D341Med (cell line): Measurements from ENCODE around the gene PROCA1.

Source experiments
- DNase-seq: peaks from one replicate; pipeline ENCODE4 v3.0.0; 2012; ENCODE audit warnings: low spot score

The PROCA1 gene, protein sequence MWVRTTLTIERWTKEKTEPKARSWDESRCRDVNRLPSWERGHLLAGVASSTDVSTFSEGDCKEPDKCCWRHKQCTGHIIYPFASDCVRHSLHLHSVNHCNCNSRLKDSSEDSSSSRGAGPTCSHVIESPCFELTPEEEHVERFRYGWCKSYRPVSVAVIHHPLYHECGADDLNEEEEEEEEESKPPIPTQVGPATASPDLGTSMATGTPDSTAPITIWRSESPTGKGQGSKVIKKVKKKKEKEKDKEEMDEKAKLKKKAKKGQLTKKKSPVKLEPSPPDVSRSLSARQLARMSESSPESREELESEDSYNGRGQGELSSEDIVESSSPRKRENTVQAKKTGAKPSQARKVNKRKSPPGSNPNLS

DNA sequence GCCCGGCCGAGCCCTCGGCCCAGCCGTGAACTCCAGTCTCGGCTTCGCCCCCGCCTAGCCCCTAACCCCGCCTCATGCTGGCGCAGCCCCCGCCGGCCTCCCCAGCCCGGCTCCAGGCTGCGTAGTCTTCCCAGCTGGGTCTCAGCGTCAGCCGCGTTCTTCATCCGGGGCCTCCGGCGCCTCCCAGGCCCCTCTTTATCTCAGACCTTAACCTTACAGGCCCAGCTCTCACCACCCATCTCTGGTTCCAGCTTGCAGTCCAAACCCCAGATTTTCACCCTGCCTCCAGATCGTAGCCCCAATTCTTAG lies at the start of gene PROCA1:
PROCA1 (minus strand) TSS at position 166 of the 309 bp plus-strand sequence. CDS start 228 bp downstream, outside the sequence.
- no peak for DNase-seq

DNA sequence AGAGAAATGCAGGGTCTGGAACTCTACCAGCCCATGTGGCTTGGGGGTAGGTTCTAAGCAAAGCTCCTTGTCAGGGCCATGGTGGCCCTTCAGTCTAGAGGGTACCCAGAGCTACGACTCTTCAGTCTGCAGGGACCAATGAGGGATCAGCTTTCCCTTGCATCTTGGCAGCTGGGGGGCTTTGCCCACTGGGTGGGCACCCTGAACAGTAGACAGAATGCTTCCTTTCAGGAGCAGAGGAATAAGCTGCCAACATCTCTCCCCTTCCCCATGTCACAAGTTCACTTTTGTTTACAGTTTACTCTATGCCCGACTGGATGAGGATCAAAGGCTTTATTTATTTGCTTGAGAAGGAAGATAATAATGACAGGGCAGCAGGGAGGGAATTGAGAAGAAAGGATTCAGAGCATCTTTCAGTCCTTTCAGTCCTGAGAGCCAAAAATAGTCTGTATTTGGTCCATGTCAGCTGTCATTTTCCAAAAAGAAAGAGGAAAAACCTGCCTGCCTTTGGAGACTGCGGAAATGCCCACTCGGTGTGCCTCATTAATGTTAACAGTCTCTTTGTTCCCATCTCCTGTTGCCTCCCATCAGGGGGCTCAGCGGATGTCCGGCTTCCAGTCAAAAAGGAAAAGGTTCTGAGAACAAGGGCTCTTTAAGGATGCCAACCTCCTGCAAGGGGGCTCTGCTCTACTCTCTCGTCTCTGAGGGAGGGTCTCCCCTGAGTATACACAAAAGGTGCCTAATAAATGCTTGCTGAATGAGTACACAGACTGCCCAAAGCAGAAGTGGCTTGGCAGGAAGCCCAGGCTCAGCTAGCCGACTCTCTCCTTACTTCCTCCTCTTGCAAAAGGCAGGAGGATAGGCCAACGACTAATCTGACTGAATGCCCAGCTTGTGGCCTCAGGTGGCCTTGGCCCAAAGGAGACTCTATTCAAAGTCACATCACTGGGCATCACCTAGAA lies 49.2 kb upstream of the PROCA1 start:
- DNase-seq, result no peak

DNA sequence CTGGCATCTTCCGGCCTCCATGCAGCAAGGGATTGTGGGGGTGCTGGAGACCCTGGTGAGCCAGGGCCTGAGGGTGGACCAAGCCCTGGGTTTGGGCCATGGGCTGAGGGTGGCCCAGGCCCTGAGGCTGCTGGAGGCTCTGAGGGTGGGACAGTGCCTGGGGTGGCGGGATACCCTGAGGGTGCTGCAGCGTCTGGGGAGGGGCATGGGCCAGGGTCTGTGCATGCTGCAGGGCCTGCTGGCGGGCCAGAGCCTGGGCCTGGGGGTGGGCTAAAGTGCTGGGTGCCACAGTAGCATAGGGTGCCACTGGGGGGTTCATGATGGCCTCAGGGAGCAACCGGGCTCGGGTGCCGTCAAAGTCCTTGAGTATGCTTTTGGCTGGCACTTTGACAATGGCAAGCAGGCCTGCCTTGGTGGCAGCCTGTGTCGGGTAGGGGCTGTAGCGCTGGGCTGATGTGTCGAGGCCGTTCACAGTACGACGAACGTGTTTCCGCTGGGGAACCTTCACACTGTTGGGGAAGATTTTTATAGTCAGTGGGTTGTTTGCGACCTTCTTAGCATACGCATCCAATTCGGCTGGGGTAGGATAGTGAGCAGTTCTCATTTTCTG lies 47.7 kb upstream of the PROCA1 start:
- no peak for DNase-seq

DNA sequence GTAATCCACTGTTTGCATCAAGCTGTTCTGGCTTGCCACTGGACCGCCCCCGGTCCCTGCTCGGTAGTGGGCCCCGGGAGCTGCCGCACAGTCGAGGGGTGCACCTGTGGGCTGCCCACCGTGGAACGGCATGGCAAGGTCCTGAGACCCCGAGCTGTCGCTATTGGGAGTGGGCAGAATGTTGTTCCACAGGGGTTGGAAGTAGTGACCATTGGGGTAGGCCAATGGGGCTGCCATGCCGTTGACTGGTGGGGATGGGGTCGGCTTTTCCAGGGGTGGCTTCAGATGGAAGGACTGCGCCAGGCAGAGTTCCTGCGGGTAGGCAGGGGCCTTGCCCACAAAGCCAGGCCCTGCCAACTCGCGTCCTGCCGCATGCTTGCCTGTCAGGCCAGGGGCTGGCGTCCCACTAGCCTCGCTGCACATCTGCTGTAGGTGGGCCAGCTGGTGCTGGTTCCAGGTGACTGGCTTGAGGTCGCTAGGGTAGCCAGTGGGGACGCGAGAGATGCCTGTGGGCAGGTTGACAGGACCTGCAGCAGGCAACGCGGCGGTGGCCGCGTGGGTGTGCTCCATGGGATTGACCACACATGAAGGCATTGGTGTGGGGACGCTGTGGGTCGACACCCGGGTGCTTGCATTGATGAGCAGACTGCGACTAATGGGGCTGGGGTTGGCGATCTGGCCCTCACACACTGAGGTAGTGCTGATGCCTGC lies 46.9 kb upstream of the PROCA1 start:
- DNase-seq, result no peak

DNA sequence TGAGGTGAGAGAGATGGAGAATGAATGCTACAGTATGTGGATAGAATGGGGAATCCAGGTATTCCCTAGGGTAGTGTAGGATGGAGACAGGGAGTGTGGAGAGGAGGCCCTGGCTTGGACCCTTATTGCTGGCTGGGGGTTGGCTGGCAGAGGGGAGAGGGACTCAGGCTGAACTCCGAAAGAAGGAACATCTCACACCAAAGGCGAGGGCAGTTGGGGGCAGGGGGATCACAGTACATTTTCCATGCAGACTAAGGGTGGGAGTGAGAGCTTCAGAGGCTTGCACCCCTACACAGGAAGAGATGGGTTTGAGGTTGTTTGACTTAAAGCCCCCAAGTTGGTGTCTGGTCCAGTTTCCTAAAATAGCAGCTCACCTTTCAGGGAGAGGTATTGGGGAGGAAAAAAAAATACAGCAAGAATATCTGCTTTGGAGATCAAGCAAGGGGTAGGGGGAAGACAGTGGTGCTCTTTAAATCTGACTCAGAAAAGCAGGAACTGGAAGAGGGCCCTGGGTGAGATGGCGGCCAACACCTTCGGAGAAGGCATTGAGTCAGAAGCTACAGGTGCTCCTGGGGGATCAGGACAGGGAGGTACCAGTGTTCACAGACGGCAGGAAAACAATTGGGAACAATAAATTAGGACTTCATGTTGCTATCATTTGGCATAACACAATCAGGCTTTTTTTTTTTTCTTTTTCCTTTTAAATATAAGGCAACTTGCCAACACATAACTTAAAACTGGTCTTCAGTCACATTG lies 44.5 kb upstream of the PROCA1 start:
- DNase-seq, result no peak

DNA sequence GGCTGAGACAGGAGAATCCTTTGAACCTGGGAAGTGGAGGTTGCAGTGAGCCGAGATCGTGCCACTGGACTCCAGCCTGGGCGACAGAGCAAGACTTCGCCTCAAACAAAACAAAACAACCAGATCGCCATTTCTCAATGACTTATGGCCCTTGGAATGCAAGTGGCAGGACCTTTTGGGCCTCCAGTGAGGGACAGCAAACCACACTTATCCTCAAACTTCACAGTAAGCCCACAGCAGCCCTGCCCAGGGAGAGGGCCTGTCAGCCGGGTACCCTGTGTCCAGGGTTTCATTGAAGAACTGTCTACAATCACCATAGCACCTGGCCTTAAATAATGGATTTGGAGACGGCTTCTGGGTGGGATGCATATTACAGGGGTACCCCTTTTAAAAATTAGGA lies 43.8 kb upstream of the PROCA1 start:
- DNase-seq, result no peak

DNA sequence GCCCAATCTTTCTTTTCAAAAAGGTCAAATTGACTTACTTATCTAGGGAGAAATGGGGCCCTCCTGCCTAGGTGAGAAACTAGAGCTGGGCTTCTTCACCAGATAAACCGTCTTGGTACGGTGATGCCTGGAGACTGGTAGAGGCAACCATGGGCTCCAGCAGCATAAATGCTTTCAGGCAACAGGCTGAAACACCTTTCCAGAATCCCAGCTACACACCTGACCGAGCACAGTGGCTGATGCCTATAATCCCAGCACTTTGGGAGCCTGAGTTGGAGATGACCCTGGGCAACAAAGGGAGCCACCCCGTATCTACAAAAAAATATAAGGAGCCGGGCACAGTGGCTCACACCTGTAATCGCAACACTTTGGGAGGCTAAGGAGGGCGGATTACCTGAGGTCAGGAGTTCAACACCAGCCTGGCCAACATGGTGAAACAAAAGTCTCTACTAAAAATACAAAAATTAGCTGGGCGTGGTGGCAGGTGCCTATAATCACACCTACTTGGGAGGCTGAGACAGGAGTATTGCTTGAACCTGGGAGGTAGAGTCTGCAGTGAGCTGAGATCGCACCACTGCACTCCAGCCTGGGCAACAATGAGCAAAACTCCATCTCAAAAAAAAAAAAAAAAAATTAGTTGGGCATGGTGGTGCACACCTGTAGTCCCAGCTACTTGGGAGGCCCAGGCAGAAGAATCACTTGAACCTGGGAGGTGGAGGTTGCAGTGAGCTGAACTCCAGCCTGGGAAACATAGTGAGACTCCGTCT lies 40.1 kb upstream of the PROCA1 start:
- no peak for DNase-seq

DNA sequence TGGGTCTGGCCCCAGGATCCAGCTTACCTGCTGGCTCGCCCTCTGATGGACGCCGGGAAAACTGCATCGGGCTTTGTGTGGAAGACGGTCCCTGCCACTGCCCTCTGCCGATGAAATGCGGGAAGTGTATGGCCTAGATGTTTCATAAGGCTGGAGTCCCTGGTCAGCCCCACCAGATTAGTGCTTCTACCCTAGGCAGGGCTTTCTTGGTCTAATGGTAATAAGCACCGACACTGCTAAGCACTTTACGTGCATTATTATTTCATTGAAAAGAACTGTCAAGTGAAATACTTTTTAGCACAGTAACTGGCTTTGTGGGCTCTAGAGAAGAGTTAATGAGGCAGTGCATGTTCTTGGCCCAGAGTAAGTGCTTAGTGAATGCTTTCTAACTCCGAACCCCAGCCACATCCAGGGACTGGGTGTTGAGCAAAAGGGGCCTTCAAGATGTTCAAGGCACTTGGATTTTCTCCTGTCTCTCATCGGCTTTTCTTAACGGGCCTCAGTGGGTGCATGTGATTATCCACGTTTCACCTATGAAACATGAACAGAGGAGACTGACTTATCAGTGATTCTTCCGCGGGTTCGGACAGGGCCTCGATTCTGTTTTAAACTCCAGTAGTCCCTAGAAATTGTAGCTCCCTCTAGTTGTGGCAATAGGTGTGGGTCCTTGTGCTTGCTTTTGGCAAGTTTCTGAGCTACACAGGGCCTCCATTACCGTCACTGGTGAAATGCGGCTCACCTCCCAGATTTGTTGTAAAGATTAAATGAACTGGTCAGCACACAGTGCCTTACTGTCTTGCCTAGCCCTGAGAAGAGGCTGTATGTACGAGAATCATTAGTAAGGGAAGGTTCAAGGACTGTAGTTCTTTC lies 38.7 kb upstream of the PROCA1 start:
- DNase-seq, result peak; percentile 93

DNA sequence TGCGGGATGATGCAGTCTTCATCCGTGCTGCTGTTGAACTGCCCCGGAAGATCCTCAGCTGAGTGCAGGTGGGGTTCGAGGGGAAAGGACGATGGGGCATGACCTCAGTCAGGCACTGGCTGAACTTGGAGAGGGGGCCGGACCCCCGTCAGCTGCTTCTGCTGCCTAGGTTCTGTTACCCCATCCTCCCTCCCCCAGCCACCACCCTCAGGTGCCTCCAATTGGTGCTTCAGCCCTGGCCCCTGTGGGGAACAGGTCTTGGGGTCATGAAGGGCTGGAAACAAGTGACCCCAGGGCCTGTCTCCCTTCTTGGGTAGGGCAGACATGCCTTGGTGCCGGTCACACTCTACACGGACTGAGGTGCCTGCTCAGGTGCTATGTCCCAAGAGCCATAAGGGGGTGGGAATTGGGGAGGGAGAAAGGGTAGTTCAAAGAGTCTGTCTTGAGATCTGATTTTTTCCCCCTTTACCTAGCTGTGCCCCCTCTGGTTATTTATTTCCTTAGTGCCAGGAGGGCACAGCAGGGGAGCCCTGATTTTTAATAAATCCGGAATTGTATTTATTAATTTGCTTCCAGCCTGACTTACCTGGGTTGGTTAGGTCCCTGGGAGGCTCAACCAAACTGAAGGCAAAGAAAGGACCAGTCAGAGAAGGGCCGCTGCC lies 38.0 kb upstream of the PROCA1 start:
- DNase-seq, result no peak

DNA sequence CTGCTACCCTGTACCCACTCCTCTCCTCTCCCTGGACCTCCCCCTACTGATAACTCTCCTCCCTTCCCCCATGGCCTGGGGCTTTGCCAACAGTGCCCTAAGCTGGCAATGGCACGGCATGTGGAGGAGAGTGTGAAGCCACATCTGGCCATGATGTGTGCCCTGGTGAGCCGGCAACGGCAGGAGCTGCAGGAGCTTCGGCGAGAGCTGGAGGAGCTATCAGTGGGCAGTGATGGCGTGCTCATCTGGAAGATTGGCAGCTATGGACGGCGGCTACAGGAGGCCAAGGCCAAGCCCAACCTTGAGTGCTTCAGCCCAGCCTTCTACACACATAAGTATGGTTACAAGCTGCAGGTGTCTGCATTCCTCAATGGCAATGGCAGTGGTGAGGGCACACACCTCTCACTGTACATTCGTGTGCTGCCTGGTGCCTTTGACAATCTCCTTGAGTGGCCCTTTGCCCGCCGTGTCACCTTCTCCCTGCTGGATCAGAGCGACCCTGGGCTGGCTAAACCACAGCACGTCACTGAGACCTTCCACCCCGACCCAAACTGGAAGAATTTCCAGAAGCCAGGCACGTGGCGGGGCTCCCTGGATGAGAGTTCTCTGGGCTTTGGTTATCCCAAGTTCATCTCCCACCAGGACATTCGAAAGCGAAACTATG lies 37.3 kb upstream of the PROCA1 start:
- no peak for DNase-seq

DNA sequence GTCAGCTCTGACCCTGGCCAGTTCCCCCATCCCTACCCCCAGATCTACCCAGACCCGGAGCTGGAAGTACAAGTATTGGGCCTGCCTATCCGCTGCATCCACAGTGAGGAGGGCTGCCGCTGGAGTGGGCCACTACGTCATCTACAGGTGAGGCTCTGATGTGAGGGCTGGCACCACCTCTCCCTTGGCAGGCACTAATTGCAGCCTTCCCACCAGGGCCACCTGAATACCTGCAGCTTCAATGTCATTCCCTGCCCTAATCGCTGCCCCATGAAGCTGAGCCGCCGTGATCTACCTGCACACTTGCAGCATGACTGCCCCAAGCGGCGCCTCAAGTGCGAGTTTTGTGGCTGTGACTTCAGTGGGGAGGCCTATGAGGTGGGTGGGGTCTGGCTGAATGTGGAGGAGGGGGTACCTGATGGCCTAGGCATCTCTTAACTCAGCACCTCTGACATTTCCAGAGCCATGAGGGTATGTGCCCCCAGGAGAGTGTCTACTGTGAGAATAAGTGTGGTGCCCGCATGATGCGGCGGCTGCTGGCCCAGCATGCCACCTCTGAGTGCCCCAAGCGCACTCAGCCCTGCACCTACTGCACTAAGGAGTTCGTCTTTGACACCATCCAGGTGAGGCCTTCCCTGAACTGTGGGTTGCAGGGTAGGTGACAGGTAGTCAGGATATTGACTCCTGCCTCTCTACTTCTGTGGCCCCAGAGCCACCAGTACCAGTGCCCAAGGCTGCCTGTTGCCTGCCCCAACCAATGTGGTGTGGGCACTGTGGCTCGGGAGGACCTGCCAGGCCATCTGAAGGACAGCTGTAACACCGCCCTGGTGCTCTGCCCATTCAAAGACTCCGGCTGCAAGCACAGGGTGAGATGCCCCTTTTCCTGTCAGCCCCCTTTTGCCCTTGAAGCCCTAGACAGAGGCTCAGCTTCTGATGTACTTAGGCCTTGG lies 36.4 kb upstream of the PROCA1 start:
- no peak for DNase-seq

DNA sequence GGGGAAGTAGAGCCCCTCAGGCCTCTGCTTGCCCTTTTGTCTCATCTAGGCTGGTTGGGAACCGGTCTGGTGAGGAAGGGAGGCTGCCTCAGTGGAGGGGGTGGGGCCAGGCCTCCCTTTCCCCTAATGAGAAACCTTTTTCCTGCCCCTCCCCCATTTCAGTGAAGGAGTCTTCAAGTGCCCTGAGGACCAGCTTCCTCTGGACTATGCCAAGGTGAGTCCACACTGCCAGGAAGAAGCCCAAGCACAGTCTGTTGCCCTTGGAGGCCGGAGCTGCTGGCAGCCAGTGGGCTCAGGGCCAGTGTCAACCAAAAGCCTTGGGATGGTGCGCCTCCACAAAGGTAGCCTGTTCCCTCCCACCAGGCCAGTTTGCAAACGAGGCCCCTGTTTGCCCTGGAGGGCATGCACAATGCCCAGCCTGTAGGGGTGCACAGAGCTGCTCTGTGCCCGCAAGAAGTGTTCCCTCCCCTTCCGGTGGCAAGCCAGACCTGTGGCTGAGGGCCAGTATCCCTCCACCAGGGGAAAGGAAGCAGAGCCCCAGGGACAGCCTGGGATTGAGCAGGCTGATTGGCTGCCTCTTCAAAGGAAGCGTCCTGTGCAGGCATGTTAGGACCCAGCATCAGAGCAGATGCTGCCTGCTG lies 35.5 kb upstream of the PROCA1 start:
- peak; percentile 20 for DNase-seq

DNA sequence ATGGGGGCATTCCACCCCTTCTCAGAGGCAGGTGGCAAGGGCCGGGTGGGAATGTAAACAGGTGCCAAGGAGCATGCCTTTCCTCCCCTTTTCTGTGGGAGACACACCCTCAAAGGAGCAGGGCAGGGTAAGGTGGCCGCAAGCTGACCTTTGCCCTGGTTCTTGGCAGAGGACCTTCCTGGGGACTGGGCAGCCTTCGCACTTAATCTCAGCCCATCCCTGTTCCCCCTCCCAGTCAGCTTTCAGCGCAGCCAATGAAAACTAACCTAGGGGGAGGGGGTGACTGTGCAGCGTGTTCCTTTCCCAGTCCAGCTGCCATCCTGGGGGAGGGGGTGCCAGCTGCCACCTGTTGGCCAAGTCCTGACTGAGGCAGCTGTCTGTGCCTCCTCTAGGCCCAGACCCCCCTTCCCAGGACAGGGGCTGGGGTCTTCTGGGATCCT lies 34.9 kb upstream of the PROCA1 start:
- peak; percentile 80 for DNase-seq

DNA sequence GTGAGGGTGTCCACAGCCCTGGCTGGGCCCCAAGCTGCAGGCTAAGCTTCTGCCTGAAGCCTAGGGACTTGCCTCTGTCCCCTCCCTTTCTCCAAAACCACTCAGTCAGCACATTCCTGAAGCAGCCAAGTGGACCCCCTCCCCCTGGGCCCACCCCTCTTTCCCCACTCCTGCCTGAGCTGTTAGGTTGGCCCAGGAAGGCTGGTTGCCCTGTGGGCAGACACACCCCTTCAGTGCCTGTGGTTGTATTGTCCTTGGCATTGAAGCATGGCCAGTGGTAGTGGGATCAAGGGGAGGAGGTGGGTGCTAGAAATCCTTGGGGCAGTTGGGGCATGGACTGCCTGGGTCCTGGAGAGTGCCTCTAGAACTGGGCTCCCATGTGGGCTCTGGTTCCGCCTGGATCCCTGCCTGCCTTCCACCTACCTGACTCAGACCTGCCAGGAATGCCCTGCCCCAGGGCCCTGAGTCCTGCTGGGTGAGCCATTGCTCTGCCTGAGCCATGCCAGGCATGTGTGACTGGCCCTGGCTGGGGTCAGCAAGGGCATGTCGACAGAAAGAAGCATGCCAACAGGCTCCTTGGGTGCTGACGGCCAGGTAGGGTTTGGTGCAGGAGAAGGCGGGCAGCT lies 34.2 kb upstream of the PROCA1 start:
- DNase-seq, result no peak

DNA sequence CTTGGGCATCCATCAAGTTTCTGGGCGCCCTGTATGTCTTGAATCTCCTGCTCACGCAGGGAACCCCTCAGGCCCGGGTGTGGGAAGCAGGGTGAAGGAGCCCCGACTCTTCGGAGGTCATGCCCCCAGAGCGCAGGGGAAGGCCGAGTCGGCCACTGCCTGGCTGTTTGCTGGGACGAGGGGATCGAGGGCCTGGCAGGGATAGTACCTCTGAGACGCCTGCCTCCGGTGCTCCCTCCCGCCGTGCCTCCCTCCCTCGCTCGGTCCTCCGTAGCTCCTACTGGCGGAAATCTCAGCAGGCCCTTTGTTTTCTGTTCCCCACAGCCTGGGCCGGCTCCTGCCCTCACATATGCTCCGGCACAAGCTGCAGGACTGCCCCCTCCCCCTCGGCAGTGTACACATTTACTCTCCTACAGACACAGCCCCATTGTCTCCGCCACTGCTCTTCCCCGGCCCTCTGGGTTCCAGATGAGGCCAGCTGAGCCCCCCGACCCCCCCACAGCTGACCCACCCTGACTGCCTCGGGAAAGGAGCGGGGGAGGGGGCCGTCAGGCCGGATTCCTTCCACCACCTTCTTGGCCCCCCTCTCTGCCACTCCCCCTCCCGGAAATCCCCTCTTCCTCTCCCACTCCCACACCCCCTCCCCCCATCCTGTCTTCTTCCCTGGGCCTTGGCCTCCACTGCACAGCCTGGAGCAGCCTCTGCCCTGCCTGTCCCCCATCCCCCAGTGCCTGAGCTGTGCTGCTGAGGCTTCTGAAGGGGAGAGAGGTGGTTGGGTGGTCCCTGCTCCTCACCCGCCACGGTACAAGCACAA lies 33.5 kb upstream of the PROCA1 start:
- peak; percentile 58 for DNase-seq
